ENCODE data around the gene MAMDC2. TPM values are rescaled to one million over a fixed set of nuclear protein-coding genes. Genes with fewer than 3 reads are reported as not detected.
A peak's percentile ranks its signal among the peaks of the same experiment; 100 is the strongest.

The MAMDC2 gene
- total RNA-seq, 2 donors from 2014 or later = 0.44 to 1.4 TPM

- no peaks in the 10 kb centered on the region for H3K27me3 ChIP-seq (ENCODE audit: control insufficient read depth, insufficient read depth, low read length, poor library complexity, severe bottlenecking)
- H3K27ac Mint-ChIP-seq = no peak overlapping the region
- no peak overlapping the region for H3K4me3 Mint-ChIP-seq
- no peaks in the 10 kb centered on the region for H3K27me3 Mint-ChIP-seq (ENCODE audit: insufficient read depth)
- no peak overlapping the region for H3K27ac ChIP-seq (ENCODE audit: low read depth, low read length)
- H3K9me3 ChIP-seq (ENCODE audit: control insufficient read depth, low read length) = no peaks in the 10 kb centered on the region
- H3K4me1 ChIP-seq (ENCODE audit: control insufficient read depth, insufficient read depth, low read length) = no peaks in the 10 kb centered on the region
- no peak overlapping the region for H3K4me3 ChIP-seq (ENCODE audit: low read length)
- no peak for DNase-seq
- no peaks in the 10 kb centered on the region for H3K36me3 Mint-ChIP-seq (ENCODE audit: low read depth)
- no peak overlapping the region for H3K9ac ChIP-seq (ENCODE audit: extremely low read depth, low read length, poor library complexity, severe bottlenecking)
- H3K36me3 ChIP-seq (ENCODE audit: control insufficient read depth, insufficient read depth, low read length) = no peaks in the 10 kb centered on the region
- 86 to 92% methylated on average over 1 to 2 of the region's 2 CpGs for WGBS, 2 experiments (ENCODE audit: insufficient coverage in 1 of 2, insufficient read length in 1 of 2)
- no peak for TF ChIP-seq CTCF (conservative IDR thresholded peaks at IDR 0.05)
- no peaks in the 10 kb centered on the region for H3K4me1 Mint-ChIP-seq
- H3K9me3 Mint-ChIP-seq = no peaks in the 10 kb centered on the region
Measured at GRCh38 chr9:70013598-70014196, 30.0 kb upstream of the MAMDC2 start.

- no peak overlapping the region for H3K4me3 ChIP-seq (ENCODE audit: low read length)
- no peak for DNase-seq
- H3K27me3 ChIP-seq (ENCODE audit: control insufficient read depth, insufficient read depth, low read length, poor library complexity, severe bottlenecking) = no peaks in the 10 kb centered on the region
- H3K4me1 ChIP-seq (ENCODE audit: control insufficient read depth, insufficient read depth, low read length) = no peaks in the 10 kb centered on the region
- no peaks in the 10 kb centered on the region for H3K36me3 ChIP-seq (ENCODE audit: control insufficient read depth, insufficient read depth, low read length)
- no peak for TF ChIP-seq CTCF (conservative IDR thresholded peaks at IDR 0.05)
- H3K4me1 Mint-ChIP-seq = peaks cover 3% of the 10 kb centered on the region
- no peak overlapping the region for H3K9ac ChIP-seq (ENCODE audit: extremely low read depth, low read length, poor library complexity, severe bottlenecking)
- WGBS, 2 experiments (ENCODE audit: insufficient coverage in 1 of 2, insufficient read length in 1 of 2) = 86% methylated on average over 1 of the region's 1 CpG; no CpG with 5 or more reads in 1 of the 2 experiments
- H3K27ac ChIP-seq (ENCODE audit: low read depth, low read length) = no peak overlapping the region
- no peak overlapping the region for H3K27ac Mint-ChIP-seq
- H3K9me3 Mint-ChIP-seq = no peaks in the 10 kb centered on the region
- H3K9me3 ChIP-seq (ENCODE audit: control insufficient read depth, low read length) = no peaks in the 10 kb centered on the region
- H3K36me3 Mint-ChIP-seq (ENCODE audit: low read depth) = no peaks in the 10 kb centered on the region
- H3K27me3 Mint-ChIP-seq (ENCODE audit: insufficient read depth) = no peaks in the 10 kb centered on the region
- no peak overlapping the region for H3K4me3 Mint-ChIP-seq
Measured at GRCh38 chr9:70015099-70015498, 28.5 kb upstream of the MAMDC2 start.

GRCh38 chr9:70020217-70020616, 23.4 kb upstream of the MAMDC2 start:
- H3K27me3 ChIP-seq (ENCODE audit: control insufficient read depth, insufficient read depth, low read length, poor library complexity, severe bottlenecking) = no peaks in the 10 kb centered on the region
- Mint-ChIP-seq H3K4me1 (peaks cover 7% of the 10 kb centered on the region), H3K9me3 (peaks cover 10% of the 10 kb centered on the region), H3K4me3 (no peak overlapping the region), H3K36me3 (ENCODE audit: low read depth) (no peaks in the 10 kb centered on the region), H3K27me3 (ENCODE audit: insufficient read depth) (peaks cover 3% of the 10 kb centered on the region), H3K27ac (no peak overlapping the region)
- no peaks in the 10 kb centered on the region for H3K9me3 ChIP-seq (ENCODE audit: control insufficient read depth, low read length)
- no peak overlapping the region for H3K27ac ChIP-seq (ENCODE audit: low read depth, low read length)
- no peak overlapping the region for H3K9ac ChIP-seq (ENCODE audit: extremely low read depth, low read length, poor library complexity, severe bottlenecking)
- peak; percentile 54 for DNase-seq
- TF ChIP-seq CTCF (conservative IDR thresholded peaks at IDR 0.05) = no peak
- no peak overlapping the region for H3K4me3 ChIP-seq (ENCODE audit: low read length)
- H3K36me3 ChIP-seq (ENCODE audit: control insufficient read depth, insufficient read depth, low read length) = no peaks in the 10 kb centered on the region
- WGBS, 2 experiments (ENCODE audit: insufficient coverage in 1 of 2, insufficient read length in 1 of 2) = 91 to 94% methylated on average over 2 to 5 of the region's 5 CpGs
- H3K4me1 ChIP-seq (ENCODE audit: control insufficient read depth, insufficient read depth, low read length) = no peaks in the 10 kb centered on the region
